H1 (cell line): Measurements from ENCODE around the gene BHLHE23. TPM values are rescaled to one million over a fixed set of nuclear protein-coding genes. Genes with fewer than 3 reads are reported as not detected.

ENCODE experiments used
- CTCF ChIA-PET: fragments of 300-600 bp; sonication (Branson Sonifier 250); formaldehyde crosslinking; loops from one replicate; lab custom pipeline; 2021; ENCODE audit not compliant: partially characterized antibody; lab: Charles Lee
- POLR2A ChIA-PET: fragments of 300-600 bp; sonication (Branson Sonifier 250); formaldehyde crosslinking; loops from one replicate; lab custom pipeline; 2021; ENCODE audit warnings: inconsistent platforms; ENCODE audit not compliant: partially characterized antibody; lab: Charles Lee
- DNase-seq, 2 experiments: peaks; one replicate each; pipeline versions ENCODE4 v3.0.0 to v3.0.0-alpha.2; 2010 to 2022; ENCODE audit warnings: low spot score in 2 of 2, low read depth in 1 of 2, mixed read lengths in 1 of 2
- FAIRE-seq: peaks from 2 replicates; lab custom pipeline; 2011; peaks lifted over from hg19 to GRCh38; lab: Jason Lieb, UNC
- H2AFZ ChIP-seq: 2 replicates; pipeline ENCODE4 v1.8.1; 2012; ENCODE audit warnings: low read length, inconsistent platforms
- H2AK5ac ChIP-seq: 2 replicates; pipeline ENCODE4 v1.6.1; 2013; ENCODE audit warnings: low read depth, low read length
- H2BK120ac ChIP-seq: replicated peaks from 2 replicates; pipeline ENCODE3; 2013; ENCODE audit warnings: low read depth, low read length, inconsistent platforms
- H2BK12ac ChIP-seq: 2 replicates; pipeline ENCODE4 v1.6.1; 2013; ENCODE audit warnings: low read depth, low read length
- H2BK15ac ChIP-seq: 2 replicates; pipeline ENCODE4 v1.6.1; 2013; ENCODE audit warnings: low read length
- H2BK20ac ChIP-seq: 2 replicates; pipeline ENCODE4 v1.6.1; 2013; ENCODE audit warnings: low read length
- H2BK5ac ChIP-seq: 2 replicates; pipeline ENCODE4 v1.6.1; 2013; ENCODE audit warnings: low read depth, low read length
- H3K14ac ChIP-seq: 2 replicates; pipeline ENCODE4 v1.6.1; 2013; ENCODE audit warnings: inconsistent platforms; ENCODE audit not compliant: insufficient read length
- H3K18ac ChIP-seq: 2 replicates; pipeline ENCODE4 v1.6.1; 2013; ENCODE audit warnings: low read length; ENCODE audit errors: extremely low read depth
- H3K23ac ChIP-seq: 2 replicates; pipeline ENCODE4 v1.6.1; 2013; ENCODE audit warnings: inconsistent platforms; ENCODE audit not compliant: insufficient read length
- H3K23me2 ChIP-seq: 2 replicates; pipeline ENCODE4 v1.6.1; 2013; ENCODE audit warnings: low read depth, low read length
- H3K27ac ChIP-seq: 2 replicates; pipeline ENCODE4 v1.6.1; 2011; ENCODE audit warnings: low read depth, low read length, inconsistent platforms
- H3K27me3 ChIP-seq, 4 experiments: replicated peaks in 1 of 4; 1 replicate in 1 of 4; 2 replicates in 3 of 4; pipeline versions ENCODE4 v1.6.1 to v1.8.1; 2011 to 2013; ENCODE audit warnings: low read length in 3 of 4, mild to moderate bottlenecking in 3 of 4, inconsistent platforms in 2 of 4, mixed read lengths in 2 of 4, moderate library complexity in 1 of 4; ENCODE audit not compliant: control insufficient read depth in 3 of 4, insufficient read depth in 3 of 4; ENCODE audit errors: extremely low read depth in 1 of 4
- H3K36me3 ChIP-seq, 4 experiments: 2 replicates each; pipeline versions ENCODE4 v1.6.1 to v1.8.1; 2011 to 2013; ENCODE audit warnings: mild to moderate bottlenecking in 4 of 4, low read length in 3 of 4, moderate library complexity in 2 of 4, control low read depth in 1 of 4, inconsistent platforms in 1 of 4; ENCODE audit not compliant: insufficient read depth in 4 of 4, control insufficient read depth in 2 of 4
- H3K4ac ChIP-seq: replicated peaks from 2 replicates; pipeline ENCODE3; 2013; ENCODE audit warnings: low read length, low read depth, mixed read lengths, inconsistent platforms; ENCODE audit not compliant: insufficient read length
- H3K4me1 ChIP-seq, 4 experiments: replicated peaks in 1 of 4; 1 replicate in 1 of 4; 2 replicates in 3 of 4; pipeline versions ENCODE4 v1.6.1 to v1.8.1; 2011 to 2013; ENCODE audit warnings: low read length in 3 of 4, inconsistent platforms in 2 of 4, mixed read lengths in 1 of 4; ENCODE audit not compliant: insufficient read depth in 4 of 4, control insufficient read depth in 3 of 4
- H3K4me2 ChIP-seq, 2 experiments: 2 replicates each; pipeline versions ENCODE4 v1.6.1 to v1.8.1; 2011 to 2013; ENCODE audit warnings: low read depth in 2 of 2, low read length in 2 of 2, control low read depth in 1 of 2, inconsistent platforms in 1 of 2, mild to moderate bottlenecking in 1 of 2; ENCODE audit not compliant: insufficient read depth in 1 of 2
- H3K4me3 ChIP-seq, 4 experiments: fragments of 200-600, 300-600 bp in 1 of 4; sonication (generic), shearing (Covaris generic), sonication (Bioruptor Twin) in 1 of 4; 2 replicates each; pipeline versions ENCODE4 v1.5.1 to v1.8.1; 2011 to 2016; ENCODE audit warnings: low read length in 4 of 4, low read depth in 3 of 4, control low read depth in 2 of 4, inconsistent platforms in 2 of 4, mild to moderate bottlenecking in 2 of 4, mixed read lengths in 1 of 4, moderate library complexity in 1 of 4; ENCODE audit not compliant: insufficient read depth in 2 of 4; ENCODE audit errors: extremely low read depth in 1 of 4
- H3K56ac ChIP-seq: replicated peaks from 2 replicates; pipeline ENCODE3; 2013; ENCODE audit warnings: low read depth, mild to moderate bottlenecking, mixed read lengths, low read length, inconsistent platforms; ENCODE audit not compliant: insufficient read length
- H3K79me1 ChIP-seq: 2 replicates; pipeline ENCODE4 v1.6.1; 2013; ENCODE audit warnings: low read depth, low read length, control low read depth
- H3K79me2 ChIP-seq, 2 experiments: 2 replicates each; pipeline versions ENCODE4 v1.6.1 to v1.8.1; 2012 to 2013; ENCODE audit warnings: low read length in 2 of 2, mild to moderate bottlenecking in 2 of 2, inconsistent platforms in 1 of 2; ENCODE audit not compliant: insufficient read depth in 2 of 2, control insufficient read depth in 1 of 2
- H3K9ac ChIP-seq, 4 experiments: replicated peaks in 1 of 4; 1 replicate in 1 of 4; 2 replicates in 3 of 4; pipeline versions ENCODE4 v1.6.1 to v1.8.1; 2011 to 2013; ENCODE audit warnings: low read depth in 3 of 4, low read length in 3 of 4, control low read depth in 2 of 4, mild to moderate bottlenecking in 2 of 4, moderate library complexity in 2 of 4, inconsistent platforms in 1 of 4; ENCODE audit errors: extremely low read depth in 1 of 4
- H3K9me3 ChIP-seq, 2 experiments: 2 replicates each; pipeline versions ENCODE4 v1.6.1 to v1.8.1; 2012 to 2013; ENCODE audit warnings: mild to moderate bottlenecking in 2 of 2, moderate library complexity in 2 of 2, control low read depth in 1 of 2, inconsistent platforms in 1 of 2, low read depth in 1 of 2, low read length in 1 of 2, mixed read lengths in 1 of 2; ENCODE audit not compliant: insufficient read depth in 2 of 2
- H4K20me1 ChIP-seq, 2 experiments: replicated peaks in 1 of 2; 2 replicates each; pipeline versions ENCODE3 to v1.8.1; 2011 to 2013; ENCODE audit warnings: inconsistent platforms in 2 of 2, low read length in 2 of 2, mild to moderate bottlenecking in 1 of 2; ENCODE audit not compliant: insufficient read depth in 2 of 2, control insufficient read depth in 1 of 2
- H4K5ac ChIP-seq: 2 replicates; pipeline ENCODE4 v1.6.1; 2013; ENCODE audit warnings: low read length, low read depth, mixed read lengths, inconsistent platforms; ENCODE audit not compliant: insufficient read length
- H4K8ac ChIP-seq: 2 replicates; pipeline ENCODE4 v1.8.0; 2013; ENCODE audit warnings: mild to moderate bottlenecking, moderate library complexity, low read length, inconsistent platforms; ENCODE audit not compliant: insufficient read depth; ENCODE audit errors: extremely low read depth
- H4K91ac ChIP-seq: replicated peaks from 2 replicates; pipeline ENCODE3; 2013; ENCODE audit warnings: low read length, mixed read lengths, inconsistent platforms; ENCODE audit not compliant: insufficient read length
- BCL11A ChIP-seq, 2 experiments: IDR thresholded peaks; one replicate each; pipeline ENCODE4 v1.6.1; 2011; ENCODE audit warnings: low read depth in 2 of 2, low read length in 2 of 2, mild to moderate bottlenecking in 2 of 2
- CHD1 ChIP-seq: IDR thresholded peaks from 2 replicates; pipeline ENCODE4 v1.6.1; 2012; ENCODE audit warnings: low read depth, low read length, improper control_type of control experiment
- KDM1A ChIP-seq: fragments of 200-600, 300-600 bp; sonication (generic); IDR thresholded peaks from 2 replicates; pipeline ENCODE4 v1.7.1; 2016; ENCODE audit warnings: mild to moderate bottlenecking, low read length, borderline replicate concordance
- RXRA ChIP-seq: IDR thresholded peaks from 2 replicates; pipeline ENCODE4 v1.6.1; 2011; ENCODE audit warnings: low read depth, mild to moderate bottlenecking, low read length, moderate library complexity; ENCODE audit not compliant: insufficient read depth
- SIN3A ChIP-seq, 2 experiments: IDR thresholded peaks in 1 of 2; conservative IDR thresholded peaks in 1 of 2; 2 replicates each; pipeline ENCODE4 v1.6.1; 2011 to 2012; ENCODE audit warnings: low read length in 2 of 2, improper control_type of control experiment in 1 of 2, low read depth in 1 of 2, mild to moderate bottlenecking in 1 of 2
- WGBS, 2 experiments: shearing (Covaris generic) in 1 of 2; methylation state at CpG; one replicate each; pipeline versions ENCODE4 v1.1.6 to v1.1.7; 2013 to 2015; ENCODE audit warnings: low lambda C conversion rate in 2 of 2, mixed read lengths in 2 of 2, inconsistent platforms in 1 of 2, low coverage in 1 of 2, missing lambda C conversion rate in 1 of 2; ENCODE audit not compliant: insufficient replicate concordance in 2 of 2, insufficient coverage in 1 of 2, insufficient read length in 1 of 2; ENCODE audit errors: extremely low coverage in 1 of 2, missing lambda C conversion rate in 1 of 2; 5-methylcytosine and 5-hydroxymethylcytosine counted together
- polyA plus RNA-seq, 7 experiments: library from polyadenylated mRNA; depleted of rRNA in 3 of 7; stranded (reverse) in 5 of 7; unstranded in 2 of 7; fragments of >200 nt in 5 of 7; fragments of 200-250 nt in 2 of 7; gene quantifications; 1 replicate in 5 of 7; 2 replicates in 1 of 7; 4 replicates in 1 of 7; pipeline versions ENCODE4 v1.2.1 to v1.2.3, GENCODE V29; 2011 to 2013; ENCODE audit warnings: missing spikeins in 2 of 7, mixed read lengths in 2 of 7
- total RNA-seq: library from RNA; stranded (reverse); fragmentation: NEBNext Ultra II Directional; extraction: Animal tissue kit (Norgen Biotek cat#: 25700); gene quantifications from 2 replicates; pipeline ENCODE4 v1.2.1, GENCODE V29; 2021
- TF ChIP-seq, protein P1 (sequence below), 3 experiments: IDR thresholded peaks; 1 replicate in 2 of 3; 2 replicates in 1 of 3; pipeline versions ENCODE4 v1.5.1 to v1.6.1; 2011; ENCODE audit warnings: low read length in 3 of 3, mild to moderate bottlenecking in 3 of 3, inconsistent platforms in 2 of 3, low read depth in 1 of 3, moderate library complexity in 1 of 3; ENCODE audit not compliant: insufficient read depth in 1 of 3; ENCODE audit errors: control extremely low read depth in 1 of 3

BHLHE23 gene
- total and polyA plus RNA-seq, 2 of the 8 experiments (the other 6 are each of a cell fraction or from before 2014, with no cell fraction given), result 0.47 TPM; not detected in 1

DNA sequence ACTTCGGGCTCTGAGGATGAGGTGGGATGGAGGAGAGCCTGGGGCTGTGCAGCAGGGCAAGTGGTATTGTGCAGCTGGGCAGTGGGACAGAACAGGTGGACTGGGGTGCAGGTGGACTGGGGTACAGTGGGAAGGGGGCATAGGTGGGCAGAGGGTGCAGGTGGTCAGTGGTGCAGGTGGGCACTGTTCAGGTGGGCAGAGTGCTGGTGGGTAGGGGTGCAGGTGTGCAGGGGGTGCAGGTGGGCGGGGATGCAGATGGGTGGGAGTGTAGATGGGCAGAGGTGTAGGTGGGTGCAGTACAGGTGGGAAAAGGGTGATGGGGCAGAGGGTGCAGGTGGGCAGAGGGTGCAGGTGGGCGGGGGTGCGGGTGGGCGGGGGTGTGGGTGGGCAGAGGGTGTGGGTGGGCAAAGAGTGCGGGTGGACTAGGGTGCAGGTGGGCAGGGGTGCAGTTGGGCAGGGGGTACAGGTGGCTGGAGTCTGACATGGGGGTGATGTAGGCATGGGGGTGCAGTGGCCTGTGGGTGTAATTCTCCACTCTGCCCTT, 20.4 kb downstream of the BHLHE23 start:
- Histone ChIP-seq H3K79me2 (no peaks in the 10 kb centered on the region), H2AFZ (no peak overlapping the region), H2BK12ac (0 out of 2 replicates have a peak overlapping the region, but pooled peaks have one; percentile 55), H3K27ac (no peak overlapping the region), H4K20me1 (no peaks in the 10 kb centered on the region), H3K56ac (no peak overlapping the region), H3K9ac (no peak overlapping the region), H3K4me2 (no peak overlapping the region), H3K9me3 (no peaks in the 10 kb centered on the region), H4K8ac (no peak overlapping the region), H4K91ac (peak overlapping the region; percentile 42), H2AK5ac (no peak overlapping the region), H3K4ac (no peak overlapping the region), H3K23ac (no peak overlapping the region), H3K14ac (no peak overlapping the region), H3K4me1 (peaks cover 0 to 19% (median 7%) of the 10 kb centered on the region in 4 experiments; a peak in 5 of 7 replicates), H3K4me3 (no peak overlapping the region), H3K23me2 (no peaks in the 10 kb centered on the region), H2BK5ac (0 out of 2 replicates have a peak overlapping the region, but pooled peaks have one; percentile 21), H3K36me3 (no peaks in the 10 kb centered on the region), H4K5ac (no peak overlapping the region), H3K27me3 (no peaks in the 10 kb centered on the region), H2BK120ac (no peak overlapping the region), H2BK15ac (no peak overlapping the region), H3K79me1 (no peaks in the 10 kb centered on the region; the same call in 1 of the 2 replicates), H2BK20ac (no peak overlapping the region), H3K18ac (no peak overlapping the region)
- POLR2A ChIA-PET, result interaction anchor here (1.3 kb wide), 1 partner anchor 49 kb away, joined by 3 read pairs; no protein-coding TSS in a partner anchor
- no peak for TF ChIP-seq RXRA
- TF ChIP-seq, protein P1, sequence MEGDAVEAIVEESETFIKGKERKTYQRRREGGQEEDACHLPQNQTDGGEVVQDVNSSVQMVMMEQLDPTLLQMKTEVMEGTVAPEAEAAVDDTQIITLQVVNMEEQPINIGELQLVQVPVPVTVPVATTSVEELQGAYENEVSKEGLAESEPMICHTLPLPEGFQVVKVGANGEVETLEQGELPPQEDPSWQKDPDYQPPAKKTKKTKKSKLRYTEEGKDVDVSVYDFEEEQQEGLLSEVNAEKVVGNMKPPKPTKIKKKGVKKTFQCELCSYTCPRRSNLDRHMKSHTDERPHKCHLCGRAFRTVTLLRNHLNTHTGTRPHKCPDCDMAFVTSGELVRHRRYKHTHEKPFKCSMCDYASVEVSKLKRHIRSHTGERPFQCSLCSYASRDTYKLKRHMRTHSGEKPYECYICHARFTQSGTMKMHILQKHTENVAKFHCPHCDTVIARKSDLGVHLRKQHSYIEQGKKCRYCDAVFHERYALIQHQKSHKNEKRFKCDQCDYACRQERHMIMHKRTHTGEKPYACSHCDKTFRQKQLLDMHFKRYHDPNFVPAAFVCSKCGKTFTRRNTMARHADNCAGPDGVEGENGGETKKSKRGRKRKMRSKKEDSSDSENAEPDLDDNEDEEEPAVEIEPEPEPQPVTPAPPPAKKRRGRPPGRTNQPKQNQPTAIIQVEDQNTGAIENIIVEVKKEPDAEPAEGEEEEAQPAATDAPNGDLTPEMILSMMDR (IDR thresholded peaks at IDR 0.05; ENCODE audit: control extremely low read depth in 1 of 3, insufficient read depth in 1 of 3, low read depth in 1 of 3, low read length in 3 of 3), result no peak
- TF ChIP-seq SIN3A (conservative IDR thresholded peaks at IDR 0.05 in 1 of 2, IDR thresholded peaks at IDR 0.05 in 1 of 2; ENCODE audit: low read depth in 1 of 2, low read length in 2 of 2), result no peak
- TF ChIP-seq CHD1, result no peak
- no peak for TF ChIP-seq KDM1A
- no peak for TF ChIP-seq BCL11A (IDR thresholded peaks at IDR 0.05; ENCODE audit: low read depth in 2 of 2, low read length in 2 of 2)
- no peak for FAIRE-seq
- no peak for DNase-seq
- CTCF ChIA-PET, result interaction anchor here (3.7 kb wide), 1 partner anchor 9 kb away, joined by 13 read pairs; no protein-coding TSS in a partner anchor
- WGBS, 2 experiments, result 83% methylated on average over 6 of the region's 6 CpGs; no CpG with 5 or more reads in 1 of the 2 experiments
